HepG2 (cell line): ENCODE data around the gene TNFAIP8L2. TPM values are rescaled to one million over a fixed set of nuclear protein-coding genes. Genes with fewer than 3 reads are reported as not detected.
A peak's percentile ranks its signal among the peaks of the same experiment; 100 is the strongest.

Source experiments
- FOXM1 ChIP-seq: sonication (generic); formaldehyde crosslinking; IDR thresholded peaks from 2 replicates; pipeline ENCODE4 v1.5.0; 2020; ENCODE audit warnings: missing genetic modification reagents
- GATAD1 ChIP-seq: IDR thresholded peaks from 2 replicates; pipeline ENCODE4 v1.6.1; 2016; ENCODE audit warnings: missing genetic modification reagents, missing compliant biosample characterization
- KLF11 ChIP-seq: IDR thresholded peaks from 2 replicates; pipeline ENCODE4 v1.6.1; 2016; ENCODE audit warnings: missing compliant biosample characterization
- MEF2D ChIP-seq: sonication (generic); formaldehyde crosslinking; IDR thresholded peaks from 2 replicates; pipeline ENCODE4 v1.5.1; 2020; ENCODE audit warnings: mild to moderate bottlenecking, missing genetic modification reagents
- NCOA2 ChIP-seq: sonication (generic); formaldehyde crosslinking; IDR thresholded peaks from 2 replicates; pipeline ENCODE4 v1.8.0; 2022; ENCODE audit warnings: inconsistent platforms
- PCBP2 ChIP-seq: fragments of 200-400 bp; formaldehyde crosslinking; optimal IDR thresholded peaks from 2 replicates; pipeline ENCODE3; 2018; ENCODE audit warnings: low read length, low read depth; ENCODE audit not compliant: poor library complexity, severe bottlenecking
- REST ChIP-seq, 2 experiments: IDR thresholded peaks; 2 replicates each; pipeline ENCODE4 v1.6.1; 2011 to 2012; ENCODE audit warnings: low read length in 2 of 2, borderline replicate concordance in 1 of 2, low read depth in 1 of 2, mild to moderate bottlenecking in 1 of 2, moderate library complexity in 1 of 2
- SIX1 ChIP-seq: sonication (generic); formaldehyde crosslinking; IDR thresholded peaks from 2 replicates; pipeline ENCODE4 v1.4.0; 2020; ENCODE audit warnings: missing genetic modification reagents, borderline replicate concordance
- SOX5 ChIP-seq: IDR thresholded peaks from 2 replicates; pipeline ENCODE4 v1.6.1; 2016; ENCODE audit warnings: borderline replicate concordance
- SOX6 ChIP-seq, 2 experiments: fragments of 450-650 bp in 1 of 2; sonication (generic) in 1 of 2; formaldehyde crosslinking in 1 of 2; IDR thresholded peaks; 2 replicates each; pipeline versions ENCODE4 v1.4.0 to v1.6.1; 2017 to 2020; ENCODE audit warnings: antibody characterized with exemption in 1 of 2, mild to moderate bottlenecking in 1 of 2, missing genetic modification reagents in 1 of 2
- SP4 ChIP-seq: sonication (generic); formaldehyde crosslinking; IDR thresholded peaks from 2 replicates; pipeline ENCODE4 v1.8.1; 2023; ENCODE audit warnings: mild to moderate bottlenecking, missing genetic modification reagents
- YEATS4 ChIP-seq: sonication (generic); formaldehyde crosslinking; IDR thresholded peaks from 2 replicates; pipeline ENCODE4 v1.4.0; 2020; ENCODE audit warnings: missing genetic modification reagents, borderline replicate concordance
- ZBTB14 ChIP-seq: sonication (generic); formaldehyde crosslinking; IDR thresholded peaks from 2 replicates; pipeline ENCODE4 v1.4.0; 2020; ENCODE audit warnings: missing genetic modification reagents
- ZBTB7B ChIP-seq: sonication (generic); formaldehyde crosslinking; IDR thresholded peaks from 2 replicates; pipeline ENCODE4 v1.4.0; 2020; ENCODE audit warnings: missing genetic modification reagents
- ZNF138 ChIP-seq: sonication (generic); formaldehyde crosslinking; IDR thresholded peaks from 2 replicates; pipeline ENCODE4 v1.5.0; 2020; ENCODE audit warnings: mild to moderate bottlenecking, low read depth, missing genetic modification reagents
- ZNF33A ChIP-seq: sonication (generic); formaldehyde crosslinking; IDR thresholded peaks from 2 replicates; pipeline ENCODE4 v1.5.1; 2020; ENCODE audit warnings: missing genetic modification reagents, mild to moderate bottlenecking, moderate library complexity, borderline replicate concordance
- ZNF460 ChIP-seq: sonication (generic); formaldehyde crosslinking; IDR thresholded peaks from 2 replicates; pipeline ENCODE4 v1.5.1; 2020; ENCODE audit warnings: missing genetic modification reagents, mild to moderate bottlenecking, borderline replicate concordance
- ZNF660 ChIP-seq: sonication (generic); formaldehyde crosslinking; IDR thresholded peaks from 2 replicates; pipeline ENCODE4 v1.5.1; 2020; ENCODE audit warnings: mild to moderate bottlenecking, low read depth, missing genetic modification reagents, borderline replicate concordance
- ZNF703 ChIP-seq: sonication (generic); formaldehyde crosslinking; IDR thresholded peaks from 2 replicates; pipeline ENCODE4 v1.5.1; 2020; ENCODE audit warnings: missing genetic modification reagents, mild to moderate bottlenecking, moderate library complexity, borderline replicate concordance
- ZNF75D ChIP-seq: sonication (generic); formaldehyde crosslinking; IDR thresholded peaks from 2 replicates; pipeline ENCODE4 v1.8.1; 2023; ENCODE audit warnings: missing genetic modification reagents, mild to moderate bottlenecking, borderline replicate concordance
- polyA plus RNA-seq, 8 experiments: library from polyadenylated mRNA; depleted of rRNA in 3 of 8; stranded (reverse) in 7 of 8; unstranded in 1 of 8; fragments of >200 nt; fragmentation: Illumina TruSeq in 4 of 8; extraction: Trizol in 4 of 8; gene quantifications; 2 replicates each; pipeline versions ENCODE4 v1.2.1 to v1.2.3, GENCODE V29; 2011 to 2016; ENCODE audit warnings: low read depth in 4 of 8, missing spikeins in 1 of 8, mixed read lengths in 1 of 8; ENCODE audit not compliant: insufficient read depth in 1 of 8
- total RNA-seq, 5 experiments: library from RNA; depleted of rRNA; stranded (reverse); fragments of >200 nt; fragmentation: Illumina TruSeq; extraction: Trizol; gene quantifications; 2 replicates each; pipeline ENCODE4 v1.2.3, GENCODE V29; 2016; ENCODE audit warnings: low read depth in 1 of 5
- TF ChIP-seq, protein P1 (sequence below): sonication (generic); formaldehyde crosslinking; IDR thresholded peaks from 2 replicates; pipeline ENCODE4 v1.5.1; 2020; ENCODE audit warnings: mild to moderate bottlenecking, missing genetic modification reagents, moderate library complexity

TNFAIP8L2 gene
- total and polyA plus RNA-seq, 2 of the 13 experiments (the other 11 are each of a cell fraction or from before 2014, with no cell fraction given): not detected

DNA sequence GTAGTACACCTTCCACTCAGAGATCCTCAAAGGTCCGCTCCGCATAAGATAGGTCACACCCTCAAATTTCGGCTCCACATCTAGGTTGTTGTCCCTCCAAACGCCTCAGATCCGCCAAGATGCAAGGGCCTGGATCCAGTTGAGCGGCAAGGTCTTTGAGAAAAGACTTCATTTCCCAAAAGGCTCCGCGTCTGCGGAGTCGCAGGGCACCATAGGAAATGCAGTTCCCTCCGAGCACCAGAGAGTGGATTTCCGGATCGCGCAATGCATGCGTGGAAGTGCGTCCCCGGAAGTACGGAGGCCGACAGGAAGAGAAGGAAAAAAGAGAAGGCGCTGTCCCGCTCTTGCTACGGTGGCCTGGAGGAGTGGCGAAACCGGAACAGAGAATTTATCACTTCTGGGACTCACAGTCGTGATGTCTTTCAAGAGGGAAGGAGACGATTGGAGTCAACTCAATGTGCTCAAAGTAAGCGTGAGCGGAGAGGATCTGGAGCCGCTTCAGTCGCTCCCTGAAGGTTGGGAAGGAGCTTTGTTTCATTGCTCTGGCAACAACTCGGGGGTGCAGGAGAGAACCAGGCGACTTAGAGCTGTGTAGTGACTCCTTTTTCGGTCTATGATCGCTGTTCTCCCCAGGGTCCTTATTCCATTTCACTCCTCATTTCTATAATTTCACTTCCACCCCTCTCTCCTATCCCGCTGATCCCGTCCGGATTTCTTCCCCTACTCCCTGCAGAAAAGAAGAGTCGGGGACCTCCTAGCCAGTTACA lies 9.5 kb downstream of the TNFAIP8L2 start, which contains the start of the genes LYSMD1 and SCNM1 (continued):
- peak in 1 of 2 experiments; percentile 73; a peak in 2 of 4 replicates for TF ChIP-seq REST (IDR thresholded peaks at IDR 0.05; ENCODE audit: borderline replicate concordance in 1 of 2, low read depth in 1 of 2, low read length in 2 of 2)
- peak; percentile 98 for TF ChIP-seq GATAD1
- peak; percentile 70; the same call in 1 of the 2 replicates for TF ChIP-seq SIX1 (CRISPR knock-in tag)
- no peak for TF ChIP-seq ZNF75D (CRISPR knock-in tag)
- no peak for TF ChIP-seq ZNF703
- peak; percentile 72; the same call in 1 of the 2 replicates for TF ChIP-seq ZNF33A (CRISPR knock-in tag)
- TF ChIP-seq PCBP2: no peak
- TF ChIP-seq SP4 (CRISPR knock-in tag): peak; percentile 79
- TF ChIP-seq ZNF138: no peak
- TF ChIP-seq YEATS4: peak; percentile 73
- TF ChIP-seq KLF11 (CRISPR knock-in tag): peak; percentile 78; the same call in 1 of the 2 replicates
- no peak for TF ChIP-seq ZNF460 (CRISPR knock-in tag)
- peak; percentile 67 for TF ChIP-seq NCOA2 (CRISPR knock-in tag)
- TF ChIP-seq SOX5 (CRISPR knock-in tag): peak; percentile 68
- 0 out of 2 replicates have a peak, but pooled peaks have one; percentile 14 for TF ChIP-seq FOXM1 (CRISPR knock-in tag)
- TF ChIP-seq ZBTB7B (CRISPR knock-in tag): peak; percentile 37; the same call in 1 of the 2 replicates
- TF ChIP-seq ZBTB14 (CRISPR knock-in tag): peak; percentile 26; the same call in 1 of the 2 replicates
- TF ChIP-seq SOX6 (IDR thresholded peaks at IDR 0.05): no peak
- peak; percentile 68; the same call in 1 of the 2 replicates for TF ChIP-seq SOX6 (CRISPR knock-in tag; IDR thresholded peaks at IDR 0.05)
- TF ChIP-seq, protein P1, sequence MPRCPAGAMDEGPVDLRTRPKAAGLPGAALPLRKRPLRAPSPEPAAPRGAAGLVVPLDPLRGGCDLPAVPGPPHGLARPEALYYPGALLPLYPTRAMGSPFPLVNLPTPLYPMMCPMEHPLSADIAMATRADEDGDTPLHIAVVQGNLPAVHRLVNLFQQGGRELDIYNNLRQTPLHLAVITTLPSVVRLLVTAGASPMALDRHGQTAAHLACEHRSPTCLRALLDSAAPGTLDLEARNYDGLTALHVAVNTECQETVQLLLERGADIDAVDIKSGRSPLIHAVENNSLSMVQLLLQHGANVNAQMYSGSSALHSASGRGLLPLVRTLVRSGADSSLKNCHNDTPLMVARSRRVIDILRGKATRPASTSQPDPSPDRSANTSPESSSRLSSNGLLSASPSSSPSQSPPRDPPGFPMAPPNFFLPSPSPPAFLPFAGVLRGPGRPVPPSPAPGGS (CRISPR knock-in tag): peak; percentile 53
- no peak for TF ChIP-seq ZNF660
- 0 out of 2 replicates have a peak, but pooled peaks have one; percentile 17 for TF ChIP-seq MEF2D (CRISPR knock-in tag)
